Neural cell (in vitro differentiated cells): ENCODE data around the gene NCDN.

ENCODE experiments used
- CTCF ChIP-seq: fragments of 450-650 bp; IDR thresholded peaks from 2 replicates; pipeline ENCODE4 v1.5.1; 2014; ENCODE audit warnings: antibody characterized with exemption, mild to moderate bottlenecking, moderate library complexity; ENCODE audit not compliant: poor library complexity, severe bottlenecking
- EP300 ChIP-seq: fragments of 450-650 bp; conservative IDR thresholded peaks from 2 replicates; pipeline ENCODE4 v1.6.1; 2014; ENCODE audit warnings: antibody characterized with exemption, mild to moderate bottlenecking, moderate library complexity; ENCODE audit not compliant: poor library complexity, severe bottlenecking
- EZH2 ChIP-seq: fragments of 200-600, 300-800 bp; shearing (Covaris generic), sonication (generic); IDR thresholded peaks from 2 replicates; pipeline ENCODE4 v1.6.1; 2014; ENCODE audit warnings: antibody characterized with exemption, low read length, borderline replicate concordance, mild to moderate bottlenecking; ENCODE audit not compliant: insufficient read depth, poor library complexity, severe bottlenecking
- MXI1 ChIP-seq: fragments of 450-650 bp; conservative IDR thresholded peaks from 2 replicates; pipeline ENCODE4 v1.6.1; 2014; ENCODE audit warnings: antibody characterized with exemption, mild to moderate bottlenecking; ENCODE audit not compliant: poor library complexity, severe bottlenecking
- RAD21 ChIP-seq: fragments of 450-650 bp; conservative IDR thresholded peaks from 2 replicates; pipeline ENCODE4 v1.6.1; 2014; ENCODE audit warnings: antibody characterized with exemption, mild to moderate bottlenecking, moderate library complexity
- REST ChIP-seq: IDR thresholded peaks from 2 replicates; pipeline ENCODE4 v1.6.1; 2012; ENCODE audit warnings: borderline replicate concordance
- SMC3 ChIP-seq: fragments of 450-650 bp; conservative IDR thresholded peaks from 2 replicates; pipeline ENCODE4 v1.6.1; 2014; ENCODE audit warnings: antibody characterized with exemption, mild to moderate bottlenecking, moderate library complexity; ENCODE audit not compliant: poor library complexity

- no peak for TF ChIP-seq CTCF
- no peak for TF ChIP-seq EP300
- TF ChIP-seq MXI1 = no peak
- no peak for TF ChIP-seq EZH2
- no peak for TF ChIP-seq REST
- TF ChIP-seq RAD21 = no peak
- TF ChIP-seq SMC3 = no peak
These were observed 49.7 kb upstream of the NCDN start for GRCh38 chr1:35507947-35508346.
